Measurements from ENCODE around the gene GARIN5A.

GRCh38 chr19:50451223-50451534, 25.5 kb downstream of the GARIN5A start:
- TF ChIP-seq CTCF (IDR thresholded peaks at IDR 0.05) (no peak), POLR2AphosphoS5 (IDR thresholded peaks at IDR 0.05) (no peak), POLR2A (IDR thresholded peaks at IDR 0.05) (no peak), EP300 (IDR thresholded peaks at IDR 0.05) (no peak)
